Keratinocyte (primary cell): ENCODE measurements around the gene ASCC3. TPM values are rescaled to one million over a fixed set of nuclear protein-coding genes. Genes with fewer than 3 reads are reported as not detected.

Experiments used
- DNase-seq: peaks from one replicate; pipeline ENCODE4 v3.0.0-alpha.2; 2011; ENCODE audit warnings: low read depth, missing footprints, low spot score
- FAIRE-seq: peaks from 2 replicates; lab custom pipeline; 2011; peaks lifted over from hg19 to GRCh38; lab: Jason Lieb, UNC
- H2AFZ ChIP-seq: 2 replicates; pipeline ENCODE4 v1.6.0; 2012; ENCODE audit warnings: low read length, control low read depth, inconsistent platforms; ENCODE audit not compliant: control insufficient read depth
- H3K27ac ChIP-seq: 2 replicates; pipeline ENCODE4 v1.5.1; 2011; ENCODE audit warnings: low read length; ENCODE audit not compliant: control insufficient read depth, insufficient read depth
- H3K27me3 ChIP-seq: 3 replicates; pipeline ENCODE4 v1.6.0; 2011; ENCODE audit warnings: low read length; ENCODE audit not compliant: control insufficient read depth, insufficient read depth; ENCODE audit errors: extremely low read depth
- H3K36me3 ChIP-seq, 2 experiments: 2 replicates in 1 of 2; 3 replicates in 1 of 2; pipeline ENCODE4 v1.5.1; 2011; ENCODE audit warnings: low read length in 2 of 2, mild to moderate bottlenecking in 1 of 2; ENCODE audit not compliant: control insufficient read depth in 2 of 2, insufficient read depth in 2 of 2; ENCODE audit errors: extremely low read depth in 1 of 2
- H3K4me1 ChIP-seq: 3 replicates; pipeline ENCODE4 v1.5.1; 2011; ENCODE audit warnings: low read length; ENCODE audit not compliant: control insufficient read depth, insufficient read depth; ENCODE audit errors: extremely low read depth
- H3K4me2 ChIP-seq: 3 replicates; pipeline ENCODE4 v1.6.0; 2011; ENCODE audit warnings: low read depth, low read length; ENCODE audit not compliant: control insufficient read depth, insufficient read depth; ENCODE audit errors: extremely low read depth
- H3K4me3 ChIP-seq, 3 experiments: fragments of 200-600 bp in 1 of 3; sonication (generic) in 1 of 3; 2 replicates in 2 of 3; 3 replicates in 1 of 3; pipeline ENCODE4 v1.5.1; 2011 to 2016; ENCODE audit warnings: low read length in 3 of 3, mild to moderate bottlenecking in 3 of 3, control low read depth in 2 of 3, inconsistent platforms in 1 of 3, low read depth in 1 of 3, mixed read lengths in 1 of 3, mixed run types in 1 of 3, moderate library complexity in 1 of 3; ENCODE audit not compliant: control insufficient read depth in 2 of 3, insufficient read depth in 2 of 3; ENCODE audit errors: extremely low read depth in 1 of 3
- H3K79me2 ChIP-seq: 2 replicates; pipeline ENCODE4 v1.6.0; 2012; ENCODE audit warnings: low read length; ENCODE audit not compliant: control insufficient read depth, insufficient read depth
- H3K9ac ChIP-seq: 3 replicates; pipeline ENCODE4 v1.6.0; 2011; ENCODE audit warnings: low read length; ENCODE audit not compliant: control insufficient read depth, insufficient read depth; ENCODE audit errors: extremely low read depth
- H3K9me1 ChIP-seq: 3 replicates; pipeline ENCODE4 v1.6.0; 2011; ENCODE audit warnings: low read length; ENCODE audit not compliant: control insufficient read depth, insufficient read depth; ENCODE audit errors: extremely low read depth
- H3K9me3 ChIP-seq: 2 replicates; pipeline ENCODE4 v1.5.1; 2012; ENCODE audit warnings: low read depth, low read length; ENCODE audit not compliant: control insufficient read depth
- H4K20me1 ChIP-seq: 3 replicates; pipeline ENCODE4 v1.6.0; 2011; ENCODE audit warnings: low read length; ENCODE audit not compliant: control insufficient read depth, insufficient read depth; ENCODE audit errors: extremely low read depth
- EZH2 ChIP-seq: IDR thresholded peaks from one replicate; pipeline ENCODE4 v1.6.1; 2012; ENCODE audit warnings: inconsistent platforms, mild to moderate bottlenecking, low read length, moderate library complexity
- dilution Hi-C: fragments of 300-500 bp; cut with MboI; formaldehyde crosslinking; loops from one replicate; pipeline ENCODE4 v1.7.0; 2020; ENCODE audit warnings: low sequenced_read_pairs; ENCODE audit not compliant: extremely low pct_ligation_motif_present
- polyA plus RNA-seq, 5 experiments: library from polyadenylated mRNA; depleted of rRNA in 3 of 5; stranded (reverse) in 3 of 5; stranded (forward) in 1 of 5; unstranded in 1 of 5; fragments of >200 nt; gene quantifications; 1 replicate in 1 of 5; 2 replicates in 3 of 5; 3 replicates in 1 of 5; pipeline versions ENCODE4 v1.2.1 to v1.2.3, GENCODE V29; 2011 to 2012; ENCODE audit warnings: missing spikeins in 2 of 5, low read depth in 1 of 5, low replicate concordance in 1 of 5
- TF ChIP-seq, protein P1 (sequence below), 3 experiments: IDR thresholded peaks in 1 of 3; conservative IDR thresholded peaks in 1 of 3; optimal IDR thresholded peaks in 1 of 3; 2 replicates in 2 of 3; 3 replicates in 1 of 3; pipeline versions ENCODE3 to v1.5.1; 2011; ENCODE audit warnings: low read length in 3 of 3, mild to moderate bottlenecking in 3 of 3, moderate library complexity in 2 of 3, control low read depth in 1 of 3, inconsistent platforms in 1 of 3; ENCODE audit not compliant: insufficient read depth in 2 of 3; ENCODE audit errors: extremely low read depth in 1 of 3

ASCC3 gene
- polyA plus RNA-seq, 1 donor (not counting 4 experiments of a cell fraction or from before 2014, with no cell fraction given) = 58.6 TPM

DNA sequence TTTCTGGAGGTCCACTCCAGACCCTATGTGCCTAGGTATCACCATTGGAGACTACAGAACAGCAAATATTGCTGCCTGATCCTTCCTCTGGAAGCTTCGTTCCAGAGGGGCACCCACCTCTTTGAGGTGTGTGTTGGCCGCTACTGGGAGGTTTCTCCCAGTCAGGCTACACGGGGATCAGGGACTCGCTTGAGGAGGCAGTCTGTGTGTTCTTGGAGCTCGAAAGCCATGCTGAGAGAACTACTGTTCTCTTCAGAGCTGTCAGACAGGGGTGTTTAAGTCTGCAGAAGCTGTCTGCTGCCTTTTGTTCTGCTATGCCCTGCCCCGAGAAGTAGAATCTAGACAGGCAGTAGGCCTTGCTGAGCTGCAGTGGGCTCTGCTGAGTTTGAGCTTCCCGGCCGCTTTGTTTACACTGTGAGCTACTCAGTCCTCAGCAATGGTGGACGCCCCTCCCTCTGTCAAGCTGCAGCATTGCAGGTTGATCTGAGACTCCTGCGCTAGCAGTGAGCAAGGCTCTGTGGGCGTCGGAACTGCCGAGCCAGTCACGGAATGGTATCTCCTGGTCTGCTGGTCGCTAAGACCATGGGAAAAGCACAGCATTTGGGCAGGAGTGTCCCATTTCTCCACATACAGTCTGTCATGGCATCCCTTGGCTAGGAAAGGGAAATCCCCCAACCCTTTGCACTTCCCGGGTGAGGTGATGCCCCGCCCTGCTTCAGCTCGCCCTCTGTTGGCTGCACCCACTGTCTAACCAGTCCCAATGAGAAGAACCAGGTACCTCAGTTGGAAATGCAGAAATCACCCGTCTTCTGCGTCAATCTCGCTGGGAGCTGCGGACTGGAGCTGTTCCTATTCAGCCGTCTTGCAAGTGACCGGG is 32.5 kb upstream of the ASCC3 start:
- H3K4me1 ChIP-seq = no peaks in the 10 kb centered on the region
- no peak overlapping the region for H3K4me2 ChIP-seq
- no peak overlapping the region for H3K27ac ChIP-seq
- dilution Hi-C loops = no loop called here
- no peak overlapping the region for H3K4me3 ChIP-seq
- no peaks in the 10 kb centered on the region for H4K20me1 ChIP-seq
- H2AFZ ChIP-seq = no peak overlapping the region
- FAIRE-seq (no peak), DNase-seq (no peak)
- H3K9ac ChIP-seq = no peak overlapping the region
- no peaks in the 10 kb centered on the region for H3K36me3 ChIP-seq
- H3K9me3 ChIP-seq = no peaks in the 10 kb centered on the region
- no peaks in the 10 kb centered on the region for H3K9me1 ChIP-seq
- TF ChIP-seq, protein P1, sequence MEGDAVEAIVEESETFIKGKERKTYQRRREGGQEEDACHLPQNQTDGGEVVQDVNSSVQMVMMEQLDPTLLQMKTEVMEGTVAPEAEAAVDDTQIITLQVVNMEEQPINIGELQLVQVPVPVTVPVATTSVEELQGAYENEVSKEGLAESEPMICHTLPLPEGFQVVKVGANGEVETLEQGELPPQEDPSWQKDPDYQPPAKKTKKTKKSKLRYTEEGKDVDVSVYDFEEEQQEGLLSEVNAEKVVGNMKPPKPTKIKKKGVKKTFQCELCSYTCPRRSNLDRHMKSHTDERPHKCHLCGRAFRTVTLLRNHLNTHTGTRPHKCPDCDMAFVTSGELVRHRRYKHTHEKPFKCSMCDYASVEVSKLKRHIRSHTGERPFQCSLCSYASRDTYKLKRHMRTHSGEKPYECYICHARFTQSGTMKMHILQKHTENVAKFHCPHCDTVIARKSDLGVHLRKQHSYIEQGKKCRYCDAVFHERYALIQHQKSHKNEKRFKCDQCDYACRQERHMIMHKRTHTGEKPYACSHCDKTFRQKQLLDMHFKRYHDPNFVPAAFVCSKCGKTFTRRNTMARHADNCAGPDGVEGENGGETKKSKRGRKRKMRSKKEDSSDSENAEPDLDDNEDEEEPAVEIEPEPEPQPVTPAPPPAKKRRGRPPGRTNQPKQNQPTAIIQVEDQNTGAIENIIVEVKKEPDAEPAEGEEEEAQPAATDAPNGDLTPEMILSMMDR (optimal IDR thresholded peaks at IDR 0.05 in 1 of 3, IDR thresholded peaks at IDR 0.05 in 1 of 3, conservative IDR thresholded peaks at IDR 0.05 in 1 of 3; ENCODE audit: extremely low read depth in 1 of 3, insufficient read depth in 2 of 3, low read length in 3 of 3) = no peak
- no peak for TF ChIP-seq EZH2
- H3K27me3 ChIP-seq = no peaks in the 10 kb centered on the region
- H3K79me2 ChIP-seq = no peaks in the 10 kb centered on the region

DNA sequence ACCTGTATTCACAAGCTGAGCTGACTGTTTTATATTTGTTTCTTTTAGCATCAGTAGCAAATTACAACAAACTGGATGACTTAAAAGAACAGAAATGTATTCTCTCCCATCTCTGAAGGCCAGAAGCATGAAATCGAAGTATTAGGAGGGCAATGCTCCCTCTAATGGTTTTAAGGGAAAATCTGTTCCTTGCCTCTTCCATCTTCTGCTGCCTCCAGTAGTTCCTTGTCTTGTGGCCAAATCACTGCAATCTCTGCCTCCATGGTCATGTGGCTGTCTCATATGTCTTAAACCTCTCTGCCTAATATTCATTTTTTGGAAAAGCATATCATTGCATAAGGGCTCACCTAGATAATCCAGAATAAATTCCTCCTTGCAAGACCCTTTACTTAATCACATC is 25.2 kb upstream of the ASCC3 start:
- Histone ChIP-seq H3K4me3 (no peak overlapping the region), H3K9me3 (no peaks in the 10 kb centered on the region), H3K79me2 (no peaks in the 10 kb centered on the region), H2AFZ (no peak overlapping the region), H4K20me1 (no peaks in the 10 kb centered on the region), H3K9ac (no peak overlapping the region), H3K4me1 (no peaks in the 10 kb centered on the region), H3K4me2 (no peak overlapping the region), H3K27me3 (no peaks in the 10 kb centered on the region), H3K36me3 (no peaks in the 10 kb centered on the region), H3K27ac (no peak overlapping the region), H3K9me1 (no peaks in the 10 kb centered on the region)
- DNase-seq = no peak
- TF ChIP-seq, protein P1 (optimal IDR thresholded peaks at IDR 0.05 in 1 of 3, IDR thresholded peaks at IDR 0.05 in 1 of 3, conservative IDR thresholded peaks at IDR 0.05 in 1 of 3; ENCODE audit: extremely low read depth in 1 of 3, insufficient read depth in 2 of 3, low read length in 3 of 3) = no peak
- TF ChIP-seq EZH2 = no peak
- FAIRE-seq = no peak
- dilution Hi-C loops = no loop called here
